Measurements from ENCODE around the gene MUC20.

DNA sequence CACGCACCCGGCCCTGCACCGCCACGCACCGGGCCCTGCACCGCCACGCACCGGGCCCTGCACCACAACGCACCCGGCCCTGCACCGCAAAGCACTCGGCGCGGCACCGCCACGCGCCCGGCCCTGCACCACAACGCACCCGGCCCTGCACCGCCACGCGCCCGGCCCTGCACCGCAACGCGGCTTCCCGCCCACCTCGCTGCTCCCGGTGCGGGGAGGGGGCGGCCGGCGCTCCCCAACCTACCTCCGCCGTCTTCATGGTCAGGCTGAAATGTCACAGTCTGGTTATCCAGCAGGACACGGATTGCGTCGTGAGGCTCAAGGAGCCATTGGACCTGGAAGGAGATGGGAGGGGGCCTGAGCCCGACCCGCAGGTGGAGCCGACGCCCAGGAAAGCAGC, 41.8 kb downstream of the MUC20 start:
- TF ChIP-seq, protein P1, sequence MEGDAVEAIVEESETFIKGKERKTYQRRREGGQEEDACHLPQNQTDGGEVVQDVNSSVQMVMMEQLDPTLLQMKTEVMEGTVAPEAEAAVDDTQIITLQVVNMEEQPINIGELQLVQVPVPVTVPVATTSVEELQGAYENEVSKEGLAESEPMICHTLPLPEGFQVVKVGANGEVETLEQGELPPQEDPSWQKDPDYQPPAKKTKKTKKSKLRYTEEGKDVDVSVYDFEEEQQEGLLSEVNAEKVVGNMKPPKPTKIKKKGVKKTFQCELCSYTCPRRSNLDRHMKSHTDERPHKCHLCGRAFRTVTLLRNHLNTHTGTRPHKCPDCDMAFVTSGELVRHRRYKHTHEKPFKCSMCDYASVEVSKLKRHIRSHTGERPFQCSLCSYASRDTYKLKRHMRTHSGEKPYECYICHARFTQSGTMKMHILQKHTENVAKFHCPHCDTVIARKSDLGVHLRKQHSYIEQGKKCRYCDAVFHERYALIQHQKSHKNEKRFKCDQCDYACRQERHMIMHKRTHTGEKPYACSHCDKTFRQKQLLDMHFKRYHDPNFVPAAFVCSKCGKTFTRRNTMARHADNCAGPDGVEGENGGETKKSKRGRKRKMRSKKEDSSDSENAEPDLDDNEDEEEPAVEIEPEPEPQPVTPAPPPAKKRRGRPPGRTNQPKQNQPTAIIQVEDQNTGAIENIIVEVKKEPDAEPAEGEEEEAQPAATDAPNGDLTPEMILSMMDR (IDR thresholded peaks at IDR 0.05): no peak
- TF ChIP-seq ZFX (IDR thresholded peaks at IDR 0.05; ENCODE audit: borderline replicate concordance): no peak
